NB4 (cell line): Measurements from ENCODE around the gene RAB30.
A peak's percentile ranks its signal among the peaks of the same experiment; 100 is the strongest.

ENCODE experiments used
- DNase-seq: peaks from one replicate; pipeline ENCODE4 v3.0.0; 2010; ENCODE audit warnings: low read depth
- H3K4me3 ChIP-seq: one replicate; pipeline ENCODE4 v1.5.1; 2011; ENCODE audit warnings: mild to moderate bottlenecking, low read depth, low read length, moderate library complexity
- MYC ChIP-seq: IDR thresholded peaks from 2 replicates; pipeline ENCODE4 v1.6.1; 2011; ENCODE audit warnings: low read depth, low read length
- POLR2A ChIP-seq: IDR thresholded peaks from 2 replicates; pipeline ENCODE4 v1.6.1; 2011; ENCODE audit warnings: mild to moderate bottlenecking; ENCODE audit not compliant: insufficient read length; ENCODE audit errors: extremely low read depth
- TF ChIP-seq, protein P1 (sequence below): IDR thresholded peaks from 2 replicates; pipeline ENCODE4 v1.6.1; 2011; ENCODE audit warnings: low read depth, low read length
- TF ChIP-seq, protein P2 (sequence below): IDR thresholded peaks from one replicate; pipeline ENCODE4 v1.5.1; 2012; ENCODE audit warnings: low read depth, low read length

RAB30 gene

GRCh38 chr11:83092488-83093384, 21.0 kb upstream of the RAB30 start:
- TF ChIP-seq POLR2A, result no peak
- TF ChIP-seq MYC, result no peak
- TF ChIP-seq, protein P1, sequence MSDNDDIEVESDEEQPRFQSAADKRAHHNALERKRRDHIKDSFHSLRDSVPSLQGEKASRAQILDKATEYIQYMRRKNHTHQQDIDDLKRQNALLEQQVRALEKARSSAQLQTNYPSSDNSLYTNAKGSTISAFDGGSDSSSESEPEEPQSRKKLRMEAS, result no peak
- TF ChIP-seq, protein P2, sequence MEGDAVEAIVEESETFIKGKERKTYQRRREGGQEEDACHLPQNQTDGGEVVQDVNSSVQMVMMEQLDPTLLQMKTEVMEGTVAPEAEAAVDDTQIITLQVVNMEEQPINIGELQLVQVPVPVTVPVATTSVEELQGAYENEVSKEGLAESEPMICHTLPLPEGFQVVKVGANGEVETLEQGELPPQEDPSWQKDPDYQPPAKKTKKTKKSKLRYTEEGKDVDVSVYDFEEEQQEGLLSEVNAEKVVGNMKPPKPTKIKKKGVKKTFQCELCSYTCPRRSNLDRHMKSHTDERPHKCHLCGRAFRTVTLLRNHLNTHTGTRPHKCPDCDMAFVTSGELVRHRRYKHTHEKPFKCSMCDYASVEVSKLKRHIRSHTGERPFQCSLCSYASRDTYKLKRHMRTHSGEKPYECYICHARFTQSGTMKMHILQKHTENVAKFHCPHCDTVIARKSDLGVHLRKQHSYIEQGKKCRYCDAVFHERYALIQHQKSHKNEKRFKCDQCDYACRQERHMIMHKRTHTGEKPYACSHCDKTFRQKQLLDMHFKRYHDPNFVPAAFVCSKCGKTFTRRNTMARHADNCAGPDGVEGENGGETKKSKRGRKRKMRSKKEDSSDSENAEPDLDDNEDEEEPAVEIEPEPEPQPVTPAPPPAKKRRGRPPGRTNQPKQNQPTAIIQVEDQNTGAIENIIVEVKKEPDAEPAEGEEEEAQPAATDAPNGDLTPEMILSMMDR, result no peak
- no peak overlapping the region for H3K4me3 ChIP-seq
- no peak for DNase-seq

GRCh38 chr11:83088965-83089364, 17.3 kb upstream of the RAB30 start:
- TF ChIP-seq, protein P2, result no peak
- no peak overlapping the region for H3K4me3 ChIP-seq
- DNase-seq, result peak; percentile 27

DNA sequence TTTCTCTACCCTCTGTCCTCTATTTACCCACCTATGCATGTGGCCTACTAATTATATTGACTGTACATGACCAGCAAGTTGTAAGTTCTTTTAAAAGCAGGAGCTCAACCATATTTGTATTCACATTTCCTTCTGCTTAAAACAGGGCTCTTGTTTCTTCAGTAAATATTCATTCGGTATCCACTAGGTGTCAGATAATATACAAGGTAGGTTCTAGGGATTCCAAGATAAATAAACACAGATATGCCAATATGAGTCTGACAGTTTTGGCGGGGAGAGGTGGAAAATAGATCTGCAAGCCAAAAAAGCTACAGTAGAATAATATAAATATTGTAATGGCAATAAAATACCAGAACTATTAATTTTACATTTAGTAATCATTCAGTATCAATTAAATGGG, 15.3 kb upstream of the RAB30 start:
- TF ChIP-seq, protein P1, result no peak
- no peak for TF ChIP-seq POLR2A
- TF ChIP-seq, protein P2, result no peak
- TF ChIP-seq MYC, result no peak
- DNase-seq, result peak; percentile 46
- no peak overlapping the region for H3K4me3 ChIP-seq

DNA sequence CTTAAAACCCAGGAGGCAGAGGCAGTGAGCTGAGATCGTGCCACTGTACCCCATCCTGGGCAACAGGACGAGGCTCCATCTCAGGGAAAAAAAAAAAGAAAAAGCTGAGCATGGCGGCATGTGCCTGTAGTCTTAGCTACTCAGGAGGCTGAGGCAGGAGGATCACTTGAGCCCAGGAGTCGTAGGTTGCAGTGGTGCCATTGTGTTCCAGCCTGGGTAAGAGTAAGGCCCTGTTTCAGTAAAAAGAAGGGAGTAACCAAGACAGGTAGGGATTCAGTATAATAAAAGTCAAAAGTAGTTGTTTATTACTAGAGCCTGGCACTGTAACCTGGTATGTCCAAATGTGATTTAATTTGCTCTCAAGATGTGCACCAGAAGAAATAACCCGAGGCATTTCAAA, 8.1 kb upstream of the RAB30 start:
- TF ChIP-seq, protein P1, result no peak
- TF ChIP-seq POLR2A (no peak), MYC (no peak)
- TF ChIP-seq, protein P2, result no peak
- no peak for DNase-seq
- no peak overlapping the region for H3K4me3 ChIP-seq

- H3K4me3 ChIP-seq, result no peak overlapping the region
- TF ChIP-seq, protein P2, result no peak
- TF ChIP-seq, protein P1, result no peak
- TF ChIP-seq MYC (no peak), POLR2A (no peak)
- DNase-seq, result no peak
Measured at GRCh38 chr11:83078269-83078668, 6.6 kb upstream of the RAB30 start.

GRCh38 chr11:83073884-83074283, 2.2 kb upstream of the RAB30 start:
- H3K4me3 ChIP-seq, result peak overlapping the region; percentile 11
- TF ChIP-seq MYC (no peak), POLR2A (no peak)
- TF ChIP-seq, protein P2, result no peak
- TF ChIP-seq, protein P1, result no peak
- DNase-seq, result no peak
